NCI-H187 treated with DMSO at 0.1 percent for 48 hours (cell line): ENCODE results near the gene AHNAK.
"Not testable (repeated sequence)": the region's sequence is repeated elsewhere in the genome, so short reads cannot be mapped to it uniquely, and the experiment has no call there.

Source experiments
- DNase-seq: peaks from one replicate; lab custom pipeline; 2025; lab: John Stamatoyannopoulos, UW

AHNAK gene

DNA sequence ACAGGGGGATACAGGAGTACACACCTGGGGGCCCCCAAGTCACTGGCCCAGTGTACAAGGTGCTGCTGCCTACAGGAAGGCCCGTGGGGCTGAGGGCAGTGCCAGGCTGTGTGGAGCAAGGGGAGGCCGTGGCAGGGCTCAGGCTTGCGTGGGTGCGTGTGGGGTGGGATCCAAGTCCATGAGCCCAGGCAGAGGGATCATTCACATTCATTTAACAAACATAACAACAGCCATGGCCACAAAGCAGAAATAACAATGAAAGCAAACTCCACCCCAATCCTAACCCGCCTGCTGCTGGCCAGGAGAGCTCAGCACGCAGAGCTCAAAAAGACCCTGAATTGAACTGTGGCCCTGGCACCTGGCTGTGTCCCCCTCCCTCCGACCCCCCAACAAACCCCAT lies 144.8 kb downstream of the AHNAK start:
- no peak for DNase-seq

DNA sequence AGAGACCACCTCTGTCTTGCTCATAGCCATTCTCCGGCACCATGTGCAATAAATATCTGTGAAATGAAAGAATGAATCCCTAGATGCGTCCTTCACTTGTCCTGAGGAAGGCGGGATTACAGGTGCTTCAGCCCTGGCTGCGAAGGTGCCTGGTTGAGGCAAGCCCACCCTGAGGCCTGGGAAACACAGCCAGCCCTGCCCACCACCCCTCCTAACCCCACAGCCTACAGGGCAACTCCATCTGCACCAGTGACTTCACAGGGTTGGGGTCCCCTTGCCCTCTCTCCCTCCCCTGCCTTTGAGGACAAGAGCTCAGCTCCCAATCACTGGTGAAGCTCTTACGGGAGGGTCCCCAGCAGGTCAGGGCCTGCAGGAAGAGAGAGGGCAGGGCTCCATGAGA lies 145.2 kb downstream of the AHNAK start:
- no peak for DNase-seq

DNA sequence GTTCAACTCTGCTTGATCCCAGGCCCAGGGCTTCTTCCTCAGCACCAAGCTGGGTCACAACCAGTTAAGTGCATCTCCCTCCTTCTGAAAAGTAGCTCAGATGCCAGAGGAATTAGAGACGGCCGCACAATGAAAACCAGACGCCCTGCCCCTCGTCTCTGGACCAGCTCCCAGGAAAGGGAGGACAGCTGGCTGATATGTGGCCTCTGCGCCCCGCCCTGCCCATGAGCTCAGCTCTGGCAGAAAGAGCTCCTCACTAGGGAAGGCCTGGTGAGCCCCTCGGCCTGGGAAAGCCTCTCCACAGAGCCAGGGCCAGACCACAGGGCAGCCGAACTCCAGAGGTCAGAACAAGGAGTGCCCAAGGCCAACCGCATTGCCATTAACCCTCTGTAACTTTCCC lies 145.8 kb downstream of the AHNAK start:
- no peak for DNase-seq

DNA sequence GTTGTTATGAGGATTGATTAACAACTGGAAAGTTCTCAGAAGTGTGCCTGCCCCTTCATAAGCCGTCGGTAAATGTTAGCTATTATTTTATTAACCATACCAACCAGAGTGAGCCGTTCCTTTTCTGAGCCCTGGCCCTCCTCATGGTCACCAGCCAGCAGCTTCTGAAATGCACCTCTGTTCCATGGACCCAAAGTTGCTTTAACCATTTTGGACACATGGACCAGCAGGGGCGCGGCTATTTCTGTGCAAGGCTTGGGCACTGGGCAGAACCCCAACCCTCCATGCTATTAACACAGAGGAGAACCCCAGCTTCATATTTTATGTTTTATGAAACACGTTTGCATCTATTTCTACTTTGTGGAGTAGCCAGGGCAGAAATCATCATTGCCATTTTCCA lies 146.3 kb downstream of the AHNAK start:
- DNase-seq, result no peak

DNA sequence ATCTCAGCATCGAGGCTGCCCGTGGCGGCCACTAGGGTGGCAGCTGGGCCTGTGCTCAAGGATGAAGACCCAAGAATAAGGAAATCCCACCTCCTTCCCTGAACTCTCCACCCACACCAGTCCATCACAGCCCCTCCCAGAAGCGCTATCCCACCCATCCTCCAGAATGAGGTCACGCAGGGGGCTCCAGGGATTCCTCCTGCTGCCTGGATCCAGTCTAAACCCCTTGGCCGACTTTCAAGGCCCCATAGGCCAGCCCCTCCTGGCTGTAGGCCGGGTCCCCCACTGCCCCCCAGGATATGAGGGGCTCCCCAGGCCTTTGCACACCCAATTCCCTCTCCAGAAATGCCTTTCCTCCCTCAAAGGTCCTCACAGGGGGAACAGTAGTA lies 146.7 kb downstream of the AHNAK start:
- DNase-seq, result no peak

DNA sequence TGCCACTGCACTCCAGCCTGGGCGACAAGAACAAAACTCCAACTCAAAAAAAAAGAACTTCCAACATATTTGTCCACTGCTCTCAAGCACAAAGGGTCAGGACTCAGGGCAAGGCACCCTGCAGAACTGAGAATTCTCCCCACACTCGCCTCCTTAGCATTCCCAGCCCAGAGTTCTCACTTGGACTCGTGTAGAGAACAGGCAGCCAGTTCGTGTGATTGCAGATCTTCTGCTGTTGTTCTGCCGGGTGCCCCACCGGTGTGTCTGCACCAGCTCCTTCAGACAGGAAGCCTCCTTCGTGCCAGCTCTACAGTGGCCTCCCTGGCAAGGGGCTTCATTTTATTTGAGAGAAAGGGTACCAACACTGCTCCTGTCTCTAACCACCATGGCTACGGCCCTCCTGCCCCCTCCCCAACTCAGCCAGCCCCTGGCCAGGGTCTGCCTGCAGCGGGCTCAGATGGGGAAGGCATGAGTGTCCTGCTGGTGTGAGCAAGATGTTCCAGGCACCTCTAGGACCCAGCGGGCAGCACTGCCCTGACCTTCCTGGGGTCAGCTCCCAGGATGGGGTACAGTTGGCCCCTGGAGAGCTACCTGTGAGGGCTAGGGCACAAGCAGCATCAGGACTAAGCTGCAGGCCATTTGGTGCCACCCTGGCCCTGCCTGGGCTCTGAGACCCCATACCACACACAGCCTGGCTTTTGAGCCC lies 147.3 kb downstream of the AHNAK start:
- DNase-seq, result no peak

DNA sequence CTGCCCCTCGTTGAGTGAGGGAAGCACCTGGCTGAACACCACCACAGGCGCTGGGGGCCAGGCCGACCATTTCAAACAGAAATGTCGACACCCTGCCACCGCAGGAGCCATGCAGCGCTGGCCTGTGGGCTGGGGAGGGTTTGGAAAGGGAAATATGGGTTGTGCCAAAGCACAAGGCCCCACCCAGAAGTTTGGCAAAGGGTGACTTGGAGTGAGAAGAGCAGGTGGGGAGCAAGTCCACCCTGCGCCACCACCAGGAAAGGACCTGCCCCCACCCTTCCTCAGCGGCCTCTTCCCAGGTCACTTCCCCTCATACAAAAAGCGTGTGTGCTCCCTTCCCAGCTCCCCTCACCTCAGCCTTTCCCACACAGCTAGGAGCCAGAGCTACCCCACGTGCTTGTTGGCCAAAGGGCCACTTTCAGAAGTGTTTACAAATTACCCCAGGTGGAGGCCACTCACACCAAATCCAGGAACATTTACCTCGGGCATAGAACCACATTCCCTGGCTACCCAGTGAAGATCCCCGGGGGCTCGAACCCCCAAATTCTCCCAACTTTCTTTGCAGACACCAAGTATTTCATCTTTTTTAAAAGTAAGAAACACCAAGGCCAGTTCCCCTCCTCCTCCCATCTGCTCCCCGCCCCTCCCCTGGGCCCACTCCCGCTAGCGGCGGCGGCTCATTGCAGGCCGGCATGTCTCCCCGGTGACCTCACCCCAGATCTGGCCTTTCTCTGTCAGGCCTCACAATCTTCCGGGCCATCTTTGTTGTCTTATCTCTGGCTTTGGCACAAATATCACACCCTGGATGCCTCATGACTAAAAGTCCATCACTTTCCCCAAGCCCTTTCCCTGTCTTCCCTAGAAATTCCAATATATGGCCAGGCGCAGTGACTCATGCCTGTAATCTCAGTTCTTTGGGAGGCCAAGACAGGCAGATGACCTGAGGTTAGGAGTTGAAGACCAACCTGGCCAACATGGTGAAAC lies 148.3 kb downstream of the AHNAK start:
- no peak for DNase-seq

DNA sequence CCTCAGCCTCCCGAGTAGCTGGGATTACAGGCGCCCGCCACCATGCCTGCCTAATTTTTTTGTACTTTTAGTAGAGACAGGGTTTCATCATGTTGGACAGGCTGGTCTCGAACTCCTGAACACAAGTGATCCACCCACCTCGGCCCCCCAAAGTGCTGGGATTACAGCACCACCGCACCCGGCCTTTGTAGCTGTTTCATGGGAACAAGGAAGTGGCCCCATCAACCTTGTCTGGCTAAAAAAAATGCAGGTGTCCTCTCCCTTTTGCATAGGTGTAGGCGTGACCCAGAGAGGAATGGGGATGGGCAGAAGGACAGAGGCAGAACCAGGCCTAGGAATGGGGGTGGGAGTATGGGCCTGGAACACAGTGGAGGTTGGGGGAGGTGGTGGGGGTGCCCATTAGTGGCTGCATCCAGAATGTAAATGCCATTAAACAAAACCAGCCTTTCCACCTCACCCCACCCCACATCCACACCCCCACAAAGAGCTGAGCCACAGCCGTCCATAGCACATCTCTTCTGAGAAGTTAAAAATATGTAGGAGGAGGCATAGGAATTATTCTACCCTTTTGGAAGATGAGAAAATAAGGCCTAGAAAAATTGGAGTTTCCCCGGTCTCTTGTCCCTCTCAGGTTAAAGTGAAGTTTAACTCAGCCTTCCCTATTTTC lies 150.6 kb downstream of the AHNAK start:
- no peak for DNase-seq

DNA sequence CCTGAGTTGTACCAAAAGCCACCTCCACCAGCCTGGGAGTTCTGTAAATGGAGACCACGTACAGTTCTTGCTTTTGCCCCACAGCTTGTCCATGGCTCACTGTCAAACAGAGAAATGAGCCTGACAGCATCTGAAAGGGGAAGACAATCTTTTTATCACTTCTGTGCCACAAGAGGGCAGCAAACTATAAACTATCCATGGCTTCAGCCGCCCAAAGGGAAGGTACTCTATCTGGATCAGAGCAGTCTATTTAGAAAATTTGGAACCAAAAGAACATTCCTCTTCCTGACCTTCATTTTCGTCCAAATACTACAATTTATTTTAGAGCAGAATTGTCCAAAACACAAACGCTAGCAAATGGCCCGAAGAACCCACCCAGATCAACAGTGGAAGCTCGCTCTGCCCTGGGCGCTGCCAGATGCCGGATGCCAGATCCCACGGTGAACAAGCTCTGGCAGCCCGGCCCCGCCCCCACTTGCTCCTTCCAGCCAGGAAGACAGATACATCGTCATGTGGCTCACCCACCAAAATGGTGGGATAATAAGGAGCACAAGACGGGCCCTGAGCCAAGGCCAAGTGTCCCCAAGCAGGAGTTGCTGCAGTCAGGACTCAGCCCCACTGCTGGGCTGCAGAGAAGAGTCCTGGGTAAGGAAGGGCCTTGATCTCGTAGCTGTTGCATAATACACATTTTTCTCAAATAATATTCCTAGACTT lies 151.6 kb downstream of the AHNAK start:
- DNase-seq, result peak; percentile 58

DNA sequence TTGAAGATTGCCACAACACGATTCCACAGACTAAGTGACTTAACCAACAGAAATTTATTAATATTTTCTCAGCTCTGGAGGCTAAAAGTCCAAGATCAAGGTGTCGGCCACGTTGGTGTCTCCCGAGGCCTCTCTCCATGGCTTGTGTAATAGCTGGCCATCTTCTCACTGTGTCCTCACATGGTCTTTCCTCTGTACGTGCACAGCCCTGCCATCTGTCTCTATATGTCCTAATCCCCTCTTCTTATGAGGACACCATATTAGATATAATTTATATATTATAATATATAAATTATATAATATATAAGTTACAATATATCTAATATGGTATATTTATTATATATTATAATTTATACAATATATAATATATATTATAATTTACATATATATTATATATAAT lies 152.9 kb downstream of the AHNAK start:
- no peak for DNase-seq

DNA sequence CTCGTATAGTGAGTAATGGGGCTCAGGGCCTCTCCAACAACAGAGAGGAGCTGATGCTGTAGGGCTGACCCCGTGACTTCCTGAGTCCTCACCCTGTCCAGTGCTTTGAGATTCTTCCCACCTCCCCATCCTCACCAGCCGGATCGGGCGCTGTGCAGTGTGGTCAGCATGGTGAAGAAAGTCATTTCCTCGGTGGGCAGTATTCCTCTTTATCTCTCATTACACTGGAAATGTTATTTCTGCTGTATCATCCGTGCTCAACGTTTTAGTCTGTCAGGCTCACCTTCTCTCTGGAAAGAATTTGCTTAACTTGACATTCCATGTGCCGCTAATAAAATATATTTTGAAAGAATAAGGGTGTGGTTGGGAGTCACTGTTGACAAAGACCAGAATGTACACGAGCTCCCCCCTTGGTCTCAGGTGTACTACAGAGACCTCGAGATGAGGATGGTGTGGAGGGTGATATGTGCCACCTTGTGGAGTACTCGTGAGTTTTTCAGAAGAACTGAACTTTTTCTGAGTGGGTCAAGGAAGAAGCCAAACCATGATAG lies 153.5 kb downstream of the AHNAK start:
- DNase-seq, result no peak

DNA sequence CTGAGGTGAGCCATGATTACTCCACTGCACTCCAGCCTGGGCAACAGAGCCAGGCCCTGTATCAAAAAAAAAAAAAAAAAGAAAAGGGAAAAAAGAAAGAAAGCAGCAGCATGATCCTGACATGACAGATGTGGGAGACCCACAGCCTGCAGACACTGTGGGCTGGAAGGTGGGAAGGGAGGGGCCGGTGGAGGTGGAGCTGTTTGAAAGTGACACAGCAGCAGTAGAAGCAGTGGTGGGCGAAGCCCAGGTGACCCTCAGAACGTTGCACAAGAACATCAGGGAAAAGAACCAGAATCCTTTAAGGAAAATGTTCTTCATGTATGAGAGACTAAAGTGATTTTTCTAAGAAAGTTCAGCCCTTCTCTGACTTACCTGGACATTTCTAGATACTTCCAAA lies 154.1 kb downstream of the AHNAK start:
- DNase-seq, result no peak

DNA sequence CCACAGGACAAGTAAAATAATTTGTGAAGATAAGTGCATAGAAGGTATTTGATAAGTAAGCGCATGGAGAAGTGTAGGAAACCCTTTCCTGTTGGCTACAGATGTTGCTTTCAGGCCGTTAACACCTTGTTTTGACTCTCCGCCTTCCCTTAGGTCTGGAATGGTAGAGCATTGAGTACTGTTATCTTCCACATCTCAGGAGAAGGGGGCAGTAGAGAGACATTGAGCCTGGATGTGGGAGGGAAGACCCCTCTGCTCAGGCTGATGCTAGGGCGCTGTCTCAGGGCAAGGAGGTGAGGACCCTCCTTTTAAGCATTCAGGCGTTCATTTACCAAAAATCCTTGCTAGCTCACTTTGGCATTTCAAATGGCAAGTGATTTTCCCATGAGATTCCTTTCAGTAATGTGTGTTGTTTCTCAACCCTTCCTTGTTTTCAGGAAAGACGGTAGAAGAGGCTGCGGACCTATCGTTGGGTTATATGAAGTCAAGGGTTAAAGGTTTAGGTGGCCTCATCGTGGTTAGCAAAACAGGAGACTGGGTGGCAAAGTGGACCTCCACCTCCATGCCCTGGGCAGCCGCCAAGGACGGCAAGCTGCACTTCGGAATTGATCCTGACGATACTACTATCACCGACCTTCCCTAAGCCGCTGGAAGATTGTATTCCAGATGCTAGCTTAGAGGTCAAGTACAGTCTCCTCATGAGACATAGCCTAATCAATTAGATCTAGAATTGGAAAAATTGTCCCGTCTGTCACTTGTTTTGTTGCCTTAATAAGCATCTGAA lies 154.8 kb downstream of the AHNAK start:
- no peak for DNase-seq

DNA sequence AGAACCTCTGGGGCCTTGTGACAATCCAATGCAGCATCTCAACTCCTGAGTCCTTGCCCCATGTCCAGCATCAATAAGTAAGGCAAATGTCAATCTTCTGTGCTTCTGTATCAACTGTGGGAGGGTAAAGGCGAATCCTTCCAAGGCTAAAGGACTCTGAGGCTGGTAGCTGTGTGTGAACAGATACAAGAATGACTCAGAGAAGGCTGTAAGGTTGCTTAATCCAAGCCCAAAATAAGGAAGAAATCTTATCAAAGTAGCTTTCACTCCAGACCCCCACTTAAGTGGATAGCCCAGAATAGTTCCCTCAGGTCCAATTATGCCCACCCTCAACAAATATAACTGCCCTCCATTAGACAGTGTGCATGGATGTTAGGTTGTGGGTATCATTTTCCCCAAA lies 155.9 kb downstream of the AHNAK start:
- DNase-seq, result no peak

DNA sequence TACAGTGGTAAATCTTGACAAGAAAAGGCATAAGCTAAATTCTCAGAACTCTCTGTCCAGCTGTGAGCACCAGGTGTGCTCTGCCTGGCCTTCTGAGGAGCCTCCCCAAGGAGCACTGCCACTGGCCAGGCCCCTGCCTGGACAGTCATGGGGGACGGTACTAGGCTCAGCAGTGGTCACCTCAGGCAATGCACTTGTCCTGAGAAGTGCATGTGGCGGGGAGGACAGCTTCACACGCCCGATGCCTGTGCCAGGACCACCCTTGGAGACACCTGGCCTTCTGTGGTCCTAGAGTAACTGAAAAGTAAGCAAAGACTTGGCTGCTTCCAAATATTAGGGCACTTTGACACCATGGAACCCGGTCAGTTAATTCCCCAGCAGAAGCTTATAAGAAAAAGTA lies 156.4 kb downstream of the AHNAK start:
- no peak for DNase-seq

DNA sequence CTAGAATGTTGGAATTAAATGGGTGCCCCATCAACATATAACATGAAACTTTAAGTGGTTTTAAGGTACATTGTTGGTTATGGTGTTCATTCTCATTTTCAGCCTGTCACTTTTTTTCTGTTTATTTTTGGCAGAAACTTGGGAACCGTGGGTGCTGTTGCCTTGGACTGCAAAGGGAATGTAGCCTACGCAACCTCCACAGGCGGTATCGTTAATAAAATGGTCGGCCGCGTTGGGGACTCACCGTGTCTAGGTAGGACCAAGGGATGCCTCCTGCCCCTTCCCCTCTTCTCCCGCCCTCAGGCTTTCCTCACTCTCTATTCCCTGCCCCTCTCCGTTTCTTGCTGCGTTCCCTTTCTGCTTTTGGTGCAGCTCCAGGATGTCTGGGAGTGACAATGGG lies 157.6 kb downstream of the AHNAK start:
- no peak for DNase-seq

DNA sequence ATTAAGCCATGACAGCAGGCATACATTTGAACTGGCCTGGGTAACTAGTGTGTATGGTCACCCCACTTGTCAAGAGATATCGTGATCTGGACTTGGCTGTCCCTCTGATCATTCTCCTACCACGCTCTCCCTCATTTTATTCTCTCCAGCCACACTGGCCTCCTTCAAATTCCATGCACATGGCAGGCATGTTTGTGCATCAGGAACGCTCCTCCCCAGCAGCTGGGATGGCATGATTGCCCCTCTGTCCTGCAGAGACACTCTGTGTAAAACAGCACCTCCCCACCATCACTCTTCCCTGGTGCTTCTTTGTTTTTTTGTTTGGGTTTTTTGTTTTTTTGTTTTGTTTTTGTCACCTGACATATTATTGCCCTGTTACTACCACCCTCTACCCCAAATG lies 159.2 kb downstream of the AHNAK start:
- DNase-seq, result no peak

DNA sequence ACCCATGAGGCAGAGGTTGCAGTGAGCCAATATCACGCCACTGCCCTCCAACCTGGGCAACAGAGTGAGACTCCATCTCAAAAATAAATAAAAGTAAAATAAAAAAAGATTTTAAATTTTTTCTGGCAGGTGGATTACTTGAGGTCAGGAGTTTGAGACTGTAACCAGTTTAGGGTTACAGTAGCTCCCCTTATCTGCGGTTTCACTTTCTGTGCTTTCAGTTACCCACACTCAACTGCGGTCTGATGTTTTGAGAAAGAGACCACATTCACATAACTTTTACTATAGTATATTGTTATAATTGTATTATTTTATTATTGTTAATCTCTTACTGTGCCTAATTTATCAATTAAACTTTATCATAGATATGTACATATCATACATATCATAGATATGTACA lies 160.5 kb downstream of the AHNAK start:
- not testable (repeated sequence) for DNase-seq

DNA sequence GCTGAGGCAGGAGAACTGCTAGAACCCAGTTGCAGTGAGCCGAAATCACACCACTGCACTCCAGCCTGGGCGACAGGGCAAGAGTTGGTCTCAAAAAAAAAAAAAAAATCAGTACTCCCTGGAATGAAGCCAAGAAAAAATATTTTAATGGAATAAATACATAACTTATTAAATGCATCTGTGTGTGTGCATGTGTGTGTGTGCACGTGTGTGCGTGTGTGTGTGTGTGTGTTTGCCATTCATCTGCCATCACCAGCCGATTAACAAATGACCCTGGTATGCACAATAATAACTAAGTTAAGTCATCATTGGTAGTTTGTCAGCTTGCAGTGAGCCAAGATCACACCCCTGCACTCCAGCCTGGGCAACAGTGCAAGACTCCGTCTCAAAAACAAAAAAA lies 162.8 kb downstream of the AHNAK start:
- no peak for DNase-seq
